Mammary microvascular endothelial cell (primary cell): Measurements from ENCODE around the gene PZP. TPM values are rescaled to one million over a fixed set of nuclear protein-coding genes. Genes with fewer than 3 reads are reported as not detected.

Experiments used
- total RNA-seq: library from RNA; depleted of rRNA; stranded (reverse); fragments of >200 nt; gene quantifications from 2 replicates; pipeline ENCODE4 v1.2.3, GENCODE V29; 2015

PZP gene
- 0.05 and 0.20 TPM in 2 replicates for total RNA-seq

DNA sequence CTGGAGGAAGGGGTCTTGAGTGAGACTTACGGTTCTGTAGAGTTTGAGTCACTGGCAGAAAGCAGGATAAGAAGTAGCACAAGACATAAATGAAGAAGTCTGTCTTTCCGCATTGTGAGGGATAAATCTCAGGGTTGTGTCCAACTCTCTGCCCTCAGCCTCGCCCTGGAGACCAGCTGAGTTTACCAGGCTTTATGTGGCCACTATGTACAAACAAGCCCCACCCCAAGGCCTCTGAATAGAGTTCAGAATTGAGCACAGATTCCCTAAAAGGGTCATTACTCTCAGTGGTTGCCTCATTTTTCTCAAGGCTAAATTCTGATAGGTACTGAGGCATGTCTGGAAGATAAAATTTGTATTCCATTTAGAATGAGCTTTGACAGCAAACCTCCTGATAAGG, at the start of gene PZP:
Gene PZP, minus strand, starts transcription at position 167 of the 400 bp plus-strand sequence. Its CDS starts 54 bp downstream, at position 113.

DNA sequence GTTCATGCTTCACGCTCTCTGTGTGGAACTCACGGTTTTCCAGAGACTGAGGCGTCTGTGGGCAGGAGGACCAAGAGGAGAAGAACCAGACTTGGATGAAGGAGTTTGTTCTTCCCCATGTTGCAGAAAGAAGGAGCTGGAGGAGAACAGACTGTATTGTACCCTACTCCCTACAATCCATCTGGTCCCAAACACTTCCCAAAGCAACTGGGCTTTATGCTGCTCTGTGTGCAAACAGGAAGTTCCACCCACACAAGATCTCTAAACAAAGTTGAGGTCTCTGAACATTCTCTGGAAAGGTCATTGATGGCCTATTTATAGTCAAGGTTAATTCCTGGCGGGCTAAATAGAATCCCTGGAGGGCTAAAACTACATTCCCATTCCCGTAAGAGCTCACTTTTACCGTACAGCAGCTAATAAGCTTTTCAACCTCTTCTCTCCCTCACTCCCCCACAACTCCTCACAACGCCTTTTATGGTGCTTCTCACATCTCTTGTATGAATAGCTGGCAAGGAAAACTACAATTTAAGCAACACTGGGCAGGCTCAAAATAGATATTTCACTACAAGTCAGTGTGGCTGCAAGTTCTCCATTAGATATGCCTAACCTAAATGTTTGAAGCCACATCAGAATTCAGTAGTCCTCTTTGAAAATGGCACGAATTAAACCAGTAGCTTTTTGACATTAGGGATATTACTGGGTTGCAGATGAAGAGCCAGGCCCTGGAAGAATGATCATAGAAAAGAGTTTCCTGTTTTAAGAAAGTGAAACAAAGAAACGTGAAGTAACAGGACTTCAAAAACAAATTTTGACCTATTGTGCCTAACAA, 92.2 kb downstream of the PZP start, which contains the start of gene A2M:
Gene A2M, minus strand, starts transcription at position 189 of the 829 bp plus-strand sequence. Its CDS starts 70 bp downstream, at position 119.

Other genes with a start within 250 kb of the PZP start
- gene KLRG1, start 218.8 kb downstream of the PZP start, total RNA-seq: 0.40 and 1.1 TPM in 2 replicates
- 45.0 and 53.3 TPM in 2 replicates for gene A2M, start 92.5 kb downstream of the PZP start, total RNA-seq